Transverse colon (tissue), 4 donors: ENCODE measurements around the gene EXD2. TPM values are rescaled to one million over a fixed set of nuclear protein-coding genes. Genes with fewer than 3 reads are reported as not detected.
A peak's percentile ranks its signal among the peaks of the same experiment; 100 is the strongest.

ENCODE experiments used
- DNase-seq: peaks from one replicate; pipeline ENCODE4 v3.0.0-alpha.2; 2019
- H3K27ac ChIP-seq, 4 donors: fragments of 200-600 bp; sonication (generic); 2 replicates each; pipeline ENCODE4 v1.5.1; 2016 to 2018; ENCODE audit warnings: inconsistent platforms in 4 of 4
- H3K27me3 ChIP-seq: fragments of 200-600 bp; sonication (generic); 2 replicates; pipeline ENCODE4 v1.5.1; 2017; ENCODE audit warnings: inconsistent platforms
- H3K36me3 ChIP-seq, 4 donors: fragments of 200-600 bp; sonication (generic); 2 replicates each; pipeline ENCODE4 v1.5.1; 2017 to 2019; ENCODE audit warnings: inconsistent platforms in 4 of 4
- H3K4me1 ChIP-seq, 4 donors: fragments of 200-600 bp; sonication (generic); 2 replicates each; pipeline ENCODE4 v1.5.1; 2017 to 2020; ENCODE audit warnings: inconsistent platforms in 4 of 4
- H3K4me3 ChIP-seq, 4 donors: fragments of 200-600 bp; sonication (generic); 1 replicate in 1 of 4; 2 replicates in 3 of 4; pipeline versions ENCODE4 v1.5.1 to v1.6.1; 2017 to 2019; ENCODE audit warnings: inconsistent platforms in 4 of 4
- H3K9me3 ChIP-seq, 2 donors: fragments of 200-600 bp; sonication (generic); 2 replicates each; pipeline ENCODE4 v1.5.1; 2017 to 2019; ENCODE audit warnings: inconsistent platforms in 2 of 2
- EP300 ChIP-seq: sonication (generic); formaldehyde crosslinking; IDR thresholded peaks from one replicate; pipeline ENCODE4 v1.6.1; 2017; ENCODE audit warnings: antibody characterized with exemption, low read depth
- POLR2A ChIP-seq: fragments of 450-650 bp; IDR thresholded peaks from one replicate; pipeline ENCODE4 v1.6.1; 2016; ENCODE audit warnings: antibody characterized with exemption, mild to moderate bottlenecking, moderate library complexity
- POLR2AphosphoS5 ChIP-seq, 3 donors: sonication (generic); formaldehyde crosslinking; IDR thresholded peaks; one replicate each; pipeline ENCODE4 v1.6.1; 2016; ENCODE audit warnings: antibody characterized with exemption in 3 of 3
- WGBS, 2 donors: methylation state at CpG; one replicate each; pipeline ENCODE4 v1.1.5; 2018; ENCODE audit warnings: low coverage in 1 of 2; 5-methylcytosine and 5-hydroxymethylcytosine counted together
- in situ Hi-C, 4 donors: fragments of 200-750 bp; cut with MboI; loops; one replicate each; pipeline versions ENCODE4 v1.15.0 to v1.15.1; 2017; ENCODE audit warnings: low sequenced_read_pairs in 3 of 4, low pct_ligation_motif_present in 1 of 4, low pct_unique_long_range_greater_than_20kb in 1 of 4
- intact Hi-C: fragments of 100-400 bp; cut with DNase I; formaldehyde crosslinking; loops from one replicate; pipeline ENCODE4 v1.15.1; 2023; ENCODE audit warnings: low total_unique reads
- total RNA-seq, 4 donors: library from RNA; depleted of rRNA; stranded (reverse); fragments of >200 nt; gene quantifications; one replicate each; pipeline ENCODE4 v1.1.0, GENCODE V29; 2016
- TF ChIP-seq, protein P1 (sequence below), 5 experiments: fragments of 200-600 bp in 3 of 5; fragments of 450-650 bp in 2 of 5; sonication (generic) in 3 of 5; IDR thresholded peaks; 1 replicate in 2 of 5; 2 replicates in 3 of 5; pipeline ENCODE4 v1.5.1; 2016 to 2017; ENCODE audit warnings: antibody characterized with exemption in 5 of 5, inconsistent platforms in 3 of 5, mild to moderate bottlenecking in 2 of 5, moderate library complexity in 1 of 5

EXD2 gene
- total RNA-seq, 4 donors from 2014 or later: 16.5 to 33.8 (median 22.8) TPM

DNA sequence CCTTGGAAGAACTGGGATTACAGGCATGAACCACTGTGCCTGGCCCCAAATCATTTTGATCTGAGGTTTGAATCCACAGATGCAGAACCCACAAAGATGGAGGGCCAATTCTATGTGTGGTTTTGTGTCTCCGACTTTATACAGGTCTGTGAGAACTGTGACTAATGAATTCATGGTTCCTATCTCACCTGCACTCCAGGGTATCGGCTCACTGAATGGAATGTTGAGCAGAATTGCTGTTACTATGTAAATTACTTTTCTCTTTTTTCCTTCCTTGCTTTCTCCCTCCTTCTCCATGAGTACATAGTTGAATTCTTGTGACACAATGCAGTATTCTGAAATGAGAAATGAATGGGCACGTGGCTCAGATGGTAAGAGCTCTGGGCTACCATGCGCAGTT is 47.6 kb downstream of the EXD2 start:
- WGBS, 2 donors: 89 to 92% methylated on average over 2 to 4 of the region's 4 CpGs
- DNase-seq: no peak
- Histone ChIP-seq H3K36me3 (peaks cover 0 to 41% (median 20%) of the 10 kb centered on the region in 4 donors), H3K9me3 (no peaks in the 10 kb centered on the region), H3K4me1 (peaks cover 0 to 17% (median 4%) of the 10 kb centered on the region in 4 donors), H3K4me3 (no peak overlapping the region), H3K27me3 (no peaks in the 10 kb centered on the region), H3K27ac (no peak overlapping the region)
- intact Hi-C loops (no loop called here), in situ Hi-C loops (loop anchor here in 3 of 4 donors (10.0 to 25.0 kb wide), 2 partner anchors 216 to 223 kb away; no protein-coding TSS in a partner anchor)
- no peak for TF ChIP-seq EP300
- TF ChIP-seq POLR2AphosphoS5 (IDR thresholded peaks at IDR 0.05): no peak
- TF ChIP-seq POLR2A: no peak
- TF ChIP-seq, protein P1, sequence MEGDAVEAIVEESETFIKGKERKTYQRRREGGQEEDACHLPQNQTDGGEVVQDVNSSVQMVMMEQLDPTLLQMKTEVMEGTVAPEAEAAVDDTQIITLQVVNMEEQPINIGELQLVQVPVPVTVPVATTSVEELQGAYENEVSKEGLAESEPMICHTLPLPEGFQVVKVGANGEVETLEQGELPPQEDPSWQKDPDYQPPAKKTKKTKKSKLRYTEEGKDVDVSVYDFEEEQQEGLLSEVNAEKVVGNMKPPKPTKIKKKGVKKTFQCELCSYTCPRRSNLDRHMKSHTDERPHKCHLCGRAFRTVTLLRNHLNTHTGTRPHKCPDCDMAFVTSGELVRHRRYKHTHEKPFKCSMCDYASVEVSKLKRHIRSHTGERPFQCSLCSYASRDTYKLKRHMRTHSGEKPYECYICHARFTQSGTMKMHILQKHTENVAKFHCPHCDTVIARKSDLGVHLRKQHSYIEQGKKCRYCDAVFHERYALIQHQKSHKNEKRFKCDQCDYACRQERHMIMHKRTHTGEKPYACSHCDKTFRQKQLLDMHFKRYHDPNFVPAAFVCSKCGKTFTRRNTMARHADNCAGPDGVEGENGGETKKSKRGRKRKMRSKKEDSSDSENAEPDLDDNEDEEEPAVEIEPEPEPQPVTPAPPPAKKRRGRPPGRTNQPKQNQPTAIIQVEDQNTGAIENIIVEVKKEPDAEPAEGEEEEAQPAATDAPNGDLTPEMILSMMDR (IDR thresholded peaks at IDR 0.05): no peak

GRCh38 chr14:69240527-69241173 is 49.4 kb downstream of the EXD2 start:
- no peaks in the 10 kb centered on the region for H3K9me3 ChIP-seq
- H3K27me3 ChIP-seq: no peaks in the 10 kb centered on the region
- in situ Hi-C loops (loop anchor here in 2 of 4 donors (25.0 kb wide), 1 partner anchor 222 kb away; no protein-coding TSS in a partner anchor), intact Hi-C loops (no loop called here)
- H3K27ac ChIP-seq: no peak overlapping the region
- peaks cover 0 to 29% (median 17%) of the 10 kb centered on the region in 4 donors for H3K36me3 ChIP-seq
- WGBS, 2 donors: 66 to 86% methylated on average over 11 to 13 of the region's 13 CpGs
- TF ChIP-seq, protein P1 (IDR thresholded peaks at IDR 0.05): no peak
- no peak for TF ChIP-seq POLR2AphosphoS5 (IDR thresholded peaks at IDR 0.05)
- TF ChIP-seq POLR2A: no peak
- no peak for TF ChIP-seq EP300
- H3K4me1 ChIP-seq: peaks cover 0 to 17% (median 4%) of the 10 kb centered on the region in 4 donors
- DNase-seq: no peak
- H3K4me3 ChIP-seq: no peak overlapping the region

DNA sequence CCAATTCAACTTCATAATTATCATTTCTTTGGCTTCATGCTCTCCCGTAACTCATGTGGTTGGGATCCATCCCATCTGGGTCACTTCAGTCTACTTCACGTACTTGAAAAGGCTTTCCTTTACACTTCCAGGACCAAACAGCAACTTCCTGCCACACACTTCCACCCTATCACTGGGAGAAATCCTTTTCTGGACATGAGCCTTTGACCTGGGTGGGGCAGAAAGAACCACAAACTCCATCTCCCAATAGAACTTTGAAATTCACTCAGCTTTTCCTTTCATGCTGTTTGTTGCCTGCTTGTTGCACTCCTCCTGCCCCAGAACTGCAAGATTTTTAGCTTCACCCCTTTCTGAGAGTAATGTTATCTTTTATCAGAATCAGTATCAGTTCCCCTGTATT is 50.3 kb downstream of the EXD2 start:
- in situ Hi-C loops: loop anchor here in 2 of 4 donors (25.0 kb wide), 1 partner anchor 221 kb away; no protein-coding TSS in a partner anchor

More for the DNA sequence above, 50.3 kb downstream of the EXD2 start:
- 63 to 80% methylated on average over 2 of the region's 2 CpGs for WGBS, 2 donors
- no peaks in the 10 kb centered on the region for H3K27me3 ChIP-seq
- intact Hi-C loops: no loop called here
- peaks cover 0 to 19% (median 12%) of the 10 kb centered on the region in 4 donors for H3K36me3 ChIP-seq
- peaks cover 0 to 17% (median 4%) of the 10 kb centered on the region in 4 donors for H3K4me1 ChIP-seq
- H3K9me3 ChIP-seq: no peaks in the 10 kb centered on the region
- TF ChIP-seq POLR2A (no peak), EP300 (no peak), POLR2AphosphoS5 (IDR thresholded peaks at IDR 0.05) (no peak)
- TF ChIP-seq, protein P1 (IDR thresholded peaks at IDR 0.05): no peak
- H3K4me3 ChIP-seq: no peak overlapping the region
- no peak for DNase-seq
- peak overlapping the region in 1 of 4 donors; percentile 10 for H3K27ac ChIP-seq
